ENCODE measurements around the gene ELMO1.

ELMO1 gene

DNA sequence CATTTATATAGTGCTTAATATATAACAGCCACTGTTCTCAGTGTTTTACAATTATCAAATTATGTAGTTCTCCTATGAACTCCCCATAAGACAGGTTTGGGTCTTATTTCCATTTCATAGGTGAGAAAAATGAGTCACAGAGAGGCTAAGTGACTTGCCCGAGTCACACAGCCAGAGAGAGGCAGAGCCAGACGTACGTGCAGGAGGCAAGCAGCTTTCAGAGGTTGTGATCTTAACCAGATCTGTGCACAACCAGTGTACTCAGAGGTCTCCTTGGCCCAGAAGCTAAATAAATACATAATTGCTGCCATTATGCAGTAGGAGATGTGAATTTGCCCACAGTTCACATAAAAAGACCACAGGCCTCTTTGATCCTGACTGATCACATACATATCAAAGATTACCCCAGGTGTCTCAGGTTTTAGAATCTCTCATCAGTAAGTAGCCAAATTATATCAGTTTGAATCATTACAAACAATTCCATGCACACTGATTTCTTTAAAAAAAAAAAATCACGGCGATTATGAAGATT, 419.7 kb downstream of the ELMO1 start:
- DNase-seq (ENCODE audit: low read depth) = no peak
- in situ Hi-C loops (cut with HindIII; ENCODE audit: low sequenced_read_pairs) = no loop called here
- H3K4me3 ChIP-seq (ENCODE audit: low read depth, low read length) = no peak overlapping the region
- TF ChIP-seq, protein P1, sequence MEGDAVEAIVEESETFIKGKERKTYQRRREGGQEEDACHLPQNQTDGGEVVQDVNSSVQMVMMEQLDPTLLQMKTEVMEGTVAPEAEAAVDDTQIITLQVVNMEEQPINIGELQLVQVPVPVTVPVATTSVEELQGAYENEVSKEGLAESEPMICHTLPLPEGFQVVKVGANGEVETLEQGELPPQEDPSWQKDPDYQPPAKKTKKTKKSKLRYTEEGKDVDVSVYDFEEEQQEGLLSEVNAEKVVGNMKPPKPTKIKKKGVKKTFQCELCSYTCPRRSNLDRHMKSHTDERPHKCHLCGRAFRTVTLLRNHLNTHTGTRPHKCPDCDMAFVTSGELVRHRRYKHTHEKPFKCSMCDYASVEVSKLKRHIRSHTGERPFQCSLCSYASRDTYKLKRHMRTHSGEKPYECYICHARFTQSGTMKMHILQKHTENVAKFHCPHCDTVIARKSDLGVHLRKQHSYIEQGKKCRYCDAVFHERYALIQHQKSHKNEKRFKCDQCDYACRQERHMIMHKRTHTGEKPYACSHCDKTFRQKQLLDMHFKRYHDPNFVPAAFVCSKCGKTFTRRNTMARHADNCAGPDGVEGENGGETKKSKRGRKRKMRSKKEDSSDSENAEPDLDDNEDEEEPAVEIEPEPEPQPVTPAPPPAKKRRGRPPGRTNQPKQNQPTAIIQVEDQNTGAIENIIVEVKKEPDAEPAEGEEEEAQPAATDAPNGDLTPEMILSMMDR (IDR thresholded peaks at IDR 0.05; ENCODE audit: low read depth, low read length, missing control alignments) = no peak

DNA sequence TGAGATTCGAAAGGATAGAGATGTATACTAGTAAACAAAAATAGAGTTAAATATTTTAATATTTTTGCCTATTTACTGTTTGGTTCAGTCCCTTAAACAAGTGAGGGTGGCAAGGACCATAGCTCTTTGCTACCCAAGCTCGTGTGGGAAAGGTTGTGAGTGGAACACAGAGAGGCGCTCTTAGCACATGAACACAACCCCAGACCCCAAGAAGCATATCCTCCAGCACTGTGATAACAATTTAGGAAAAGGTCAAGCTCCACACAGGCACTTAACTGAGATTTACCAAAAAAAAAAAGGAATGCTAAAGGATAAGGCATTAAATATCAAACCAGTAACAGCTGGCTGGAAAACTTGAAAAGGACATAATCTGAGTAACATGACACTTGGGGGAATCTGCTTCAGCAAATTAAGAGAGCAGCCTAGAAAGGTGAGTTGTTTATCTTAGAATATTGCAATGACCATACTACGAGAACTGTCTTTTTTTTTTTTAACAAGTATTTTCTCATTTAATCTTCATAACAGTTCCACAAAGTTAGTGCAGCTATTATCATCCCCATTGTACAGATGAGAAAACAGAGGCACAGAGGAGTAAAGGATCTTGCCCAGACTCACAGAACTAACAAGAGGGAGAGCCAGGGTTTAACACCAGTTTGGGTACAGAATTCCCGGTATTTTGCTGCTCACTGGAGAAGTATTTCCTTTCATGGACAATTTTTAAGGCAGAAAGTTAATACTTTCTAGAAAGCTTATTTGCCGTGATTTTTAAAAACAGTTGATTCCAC, 420.9 kb downstream of the ELMO1 start:
- no peak for DNase-seq (ENCODE audit: low read depth)
- in situ Hi-C loops (cut with HindIII; ENCODE audit: low sequenced_read_pairs) = no loop called here
- TF ChIP-seq, protein P1 (IDR thresholded peaks at IDR 0.05; ENCODE audit: low read depth, low read length, missing control alignments) = no peak
- H3K4me3 ChIP-seq (ENCODE audit: low read depth, low read length) = no peak overlapping the region

DNA sequence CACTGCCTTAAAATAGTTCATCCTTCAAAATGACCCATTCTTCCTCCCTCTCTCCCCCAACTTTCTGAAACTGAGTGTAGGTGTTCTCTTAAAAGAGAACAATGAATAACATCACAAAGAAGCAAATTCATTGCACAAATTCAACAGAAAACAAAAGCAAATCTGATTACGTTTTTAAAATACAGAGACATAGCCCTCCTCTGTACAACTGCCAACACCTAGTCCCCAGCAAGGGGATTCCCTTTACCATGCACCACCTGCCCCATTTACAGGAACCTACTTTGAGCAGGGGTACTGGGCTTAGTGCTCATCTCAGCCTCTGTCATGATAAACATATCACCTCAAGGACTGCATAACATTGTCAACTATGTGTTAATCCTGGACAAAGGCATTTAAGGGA, 421.6 kb downstream of the ELMO1 start:
- in situ Hi-C loops (cut with HindIII; ENCODE audit: low sequenced_read_pairs) = no loop called here
- TF ChIP-seq, protein P1 (IDR thresholded peaks at IDR 0.05; ENCODE audit: low read depth, low read length, missing control alignments) = no peak
- no peak overlapping the region for H3K4me3 ChIP-seq (ENCODE audit: low read depth, low read length)
- no peak for DNase-seq (ENCODE audit: low read depth)

DNA sequence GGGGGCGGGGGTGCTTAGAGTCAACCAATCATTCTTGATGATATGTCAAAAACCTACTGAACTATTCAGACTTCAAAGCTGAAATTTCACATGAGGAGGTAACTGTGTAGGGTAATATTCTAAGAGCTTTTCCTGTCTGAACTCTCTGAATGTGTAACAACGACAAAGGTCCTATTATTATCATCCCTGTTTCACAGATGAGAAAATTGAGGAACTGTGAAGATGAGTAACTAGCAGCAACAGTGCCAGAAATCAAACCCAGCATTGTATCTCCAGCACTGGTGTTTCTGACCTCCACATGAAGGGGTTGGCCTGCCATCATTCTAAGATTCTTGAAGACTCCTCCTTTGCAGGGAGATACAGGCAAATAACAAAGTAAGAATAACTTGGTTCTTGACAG, 429.7 kb downstream of the ELMO1 start:
- H3K4me3 ChIP-seq (ENCODE audit: low read depth, low read length) = no peak overlapping the region
- DNase-seq (ENCODE audit: low read depth) = no peak
- in situ Hi-C loops (cut with HindIII; ENCODE audit: low sequenced_read_pairs) = no loop called here
- TF ChIP-seq, protein P1 (IDR thresholded peaks at IDR 0.05; ENCODE audit: low read depth, low read length, missing control alignments) = no peak

DNA sequence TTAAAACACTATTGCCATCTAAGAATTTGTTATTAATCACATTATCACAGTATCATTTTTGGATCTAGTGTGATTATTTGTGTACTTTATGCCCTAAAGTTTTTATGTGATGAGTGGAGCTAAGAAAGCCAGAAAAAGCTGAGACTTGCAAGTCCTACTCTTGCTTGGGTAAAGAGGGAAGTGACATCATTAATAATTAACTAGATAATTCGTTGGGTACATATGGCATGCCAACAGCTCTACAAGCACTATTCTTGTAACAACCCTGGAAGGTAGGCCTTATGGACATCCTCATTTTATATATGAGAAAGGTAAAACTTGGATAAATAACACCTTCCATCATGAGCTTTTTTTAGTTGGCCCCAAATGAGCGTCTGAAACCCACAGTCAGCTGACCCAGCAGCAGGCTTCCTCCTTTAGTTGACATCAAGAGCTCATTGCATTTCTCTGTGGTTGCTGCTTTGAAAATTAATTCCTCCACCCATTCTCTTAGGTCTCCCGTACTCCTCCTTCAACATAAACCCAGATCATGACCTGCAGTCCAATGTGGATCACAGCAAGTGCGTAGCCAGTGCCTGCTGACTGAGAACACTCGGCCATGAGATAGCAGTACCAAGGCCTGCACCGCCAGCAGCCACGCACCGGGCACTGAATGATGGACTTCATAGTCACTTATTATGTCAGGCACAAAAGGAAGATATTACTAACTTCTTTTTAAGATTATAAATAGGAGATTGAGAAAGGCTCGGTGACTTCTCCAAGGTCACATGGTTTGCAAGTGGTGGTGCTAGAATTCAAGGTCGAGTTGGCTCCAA, 432.4 kb downstream of the ELMO1 start:
- no peak for DNase-seq (ENCODE audit: low read depth)
- TF ChIP-seq, protein P1 (IDR thresholded peaks at IDR 0.05; ENCODE audit: low read depth, low read length, missing control alignments) = no peak
- H3K4me3 ChIP-seq (ENCODE audit: low read depth, low read length) = no peak overlapping the region
- in situ Hi-C loops (cut with HindIII; ENCODE audit: low sequenced_read_pairs) = no loop called here

DNA sequence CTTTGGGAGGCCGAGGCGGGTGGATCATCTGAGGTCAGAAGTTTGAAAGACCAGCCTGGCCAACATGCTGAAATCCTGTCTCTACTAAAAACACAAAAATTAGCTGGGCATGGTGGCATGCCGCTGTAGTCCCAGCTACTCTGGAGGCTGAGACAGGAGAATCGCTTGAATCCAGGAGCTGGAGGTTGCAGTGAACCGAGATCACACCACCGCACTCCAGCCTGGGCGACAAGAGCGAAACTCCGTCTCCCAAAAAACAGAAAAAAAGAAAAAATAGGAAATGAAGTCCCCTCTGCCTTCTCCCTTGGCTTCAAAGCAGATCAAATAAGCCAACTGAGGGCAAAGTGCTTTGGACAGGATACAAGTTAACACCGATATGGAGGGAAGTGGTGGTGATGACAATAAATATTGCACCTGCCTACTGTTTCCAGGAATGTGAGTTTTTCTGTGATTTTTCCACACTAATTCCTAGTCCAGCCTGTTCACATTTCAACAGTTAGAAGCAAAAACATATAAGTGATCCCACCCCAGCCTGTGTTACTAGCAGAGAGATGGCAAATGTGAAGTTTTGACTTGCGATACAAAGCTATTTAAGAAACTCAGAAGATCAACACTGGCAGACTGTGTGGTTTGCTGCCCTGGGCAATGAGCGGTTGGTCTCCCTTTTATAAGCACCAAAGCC, 433.2 kb downstream of the ELMO1 start:
- no peak overlapping the region for H3K4me3 ChIP-seq (ENCODE audit: low read depth, low read length)
- TF ChIP-seq, protein P1 (IDR thresholded peaks at IDR 0.05; ENCODE audit: low read depth, low read length, missing control alignments) = no peak
- in situ Hi-C loops (cut with HindIII; ENCODE audit: low sequenced_read_pairs) = no loop called here
- DNase-seq (ENCODE audit: low read depth) = no peak

Measured in astrocyte of the cerebellum (primary cell).